GM15510 (cell line): ENCODE results near the gene ZNF428.

Experiments
- POLR2A ChIP-seq: IDR thresholded peaks from 3 replicates; pipeline ENCODE4 v1.6.1; 2011; ENCODE audit warnings: borderline replicate concordance; ENCODE audit not compliant: insufficient read length; ENCODE audit errors: extremely low read depth

ZNF428 gene

DNA sequence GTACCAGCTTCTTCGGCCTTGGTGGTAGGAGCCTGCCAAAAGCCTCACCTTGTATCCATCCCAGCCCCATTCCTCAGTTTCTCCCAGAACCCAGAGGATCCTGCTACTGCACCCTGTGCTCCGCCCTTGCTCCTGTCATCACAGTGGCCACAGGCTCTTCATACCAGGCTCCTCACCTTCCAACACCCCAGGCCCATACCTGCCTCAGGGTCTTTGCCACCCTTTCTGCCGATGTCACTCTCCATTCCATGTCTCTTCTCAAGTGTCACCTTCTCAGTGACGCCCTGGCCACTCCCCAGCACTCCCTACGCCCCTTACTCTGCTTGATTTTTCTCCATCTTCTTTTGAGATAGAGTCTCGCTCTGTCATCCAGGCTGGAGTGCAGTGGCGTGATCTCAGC is 9.6 kb downstream of the ZNF428 start:
- no peak for TF ChIP-seq POLR2A

DNA sequence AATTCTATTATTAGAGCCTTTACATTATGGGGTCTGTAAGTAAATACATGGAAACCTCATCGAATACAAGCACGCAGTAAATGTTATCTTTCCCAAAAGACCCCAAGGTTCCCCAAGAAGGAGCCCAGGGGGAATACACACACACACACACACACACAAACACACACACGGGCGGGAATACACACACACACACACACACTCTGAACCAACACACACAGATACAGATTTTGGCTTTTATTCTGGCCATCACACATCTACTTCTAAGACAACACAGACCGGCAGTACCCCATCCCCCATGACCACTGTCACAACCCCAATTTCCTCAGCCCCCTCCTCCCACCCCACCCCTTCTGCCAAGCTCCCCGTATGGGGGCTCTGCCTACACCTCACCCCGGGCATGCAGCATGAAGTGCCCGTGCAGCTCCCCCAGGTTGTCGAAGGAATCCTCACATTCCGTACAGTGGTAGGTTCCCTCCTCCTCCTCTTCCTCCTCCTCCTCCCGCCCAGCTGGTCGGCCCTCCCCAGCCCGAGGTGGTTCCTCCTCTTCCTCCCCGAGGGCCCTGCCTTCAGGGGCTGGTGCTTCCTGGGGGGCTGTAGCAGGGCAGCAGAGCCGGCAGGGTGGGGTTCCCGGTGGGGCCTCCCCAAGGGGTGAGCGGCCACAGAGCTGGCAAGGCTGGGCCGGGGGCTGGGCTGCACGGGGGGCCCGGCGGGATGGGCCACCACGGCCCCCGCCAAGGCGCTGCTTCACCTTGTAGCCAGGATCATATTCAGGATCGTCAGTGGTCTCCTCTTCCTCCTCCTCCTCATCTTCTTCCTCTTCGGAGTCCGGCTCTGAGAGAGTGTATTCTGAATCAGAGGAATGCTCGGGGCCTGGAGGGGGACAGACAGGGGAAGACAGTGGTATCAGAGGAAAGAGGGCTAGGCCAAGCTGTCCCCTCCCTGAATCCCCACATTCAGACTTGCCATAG is 11.9 kb downstream of the ZNF428 start:
- no peak for TF ChIP-seq POLR2A

DNA sequence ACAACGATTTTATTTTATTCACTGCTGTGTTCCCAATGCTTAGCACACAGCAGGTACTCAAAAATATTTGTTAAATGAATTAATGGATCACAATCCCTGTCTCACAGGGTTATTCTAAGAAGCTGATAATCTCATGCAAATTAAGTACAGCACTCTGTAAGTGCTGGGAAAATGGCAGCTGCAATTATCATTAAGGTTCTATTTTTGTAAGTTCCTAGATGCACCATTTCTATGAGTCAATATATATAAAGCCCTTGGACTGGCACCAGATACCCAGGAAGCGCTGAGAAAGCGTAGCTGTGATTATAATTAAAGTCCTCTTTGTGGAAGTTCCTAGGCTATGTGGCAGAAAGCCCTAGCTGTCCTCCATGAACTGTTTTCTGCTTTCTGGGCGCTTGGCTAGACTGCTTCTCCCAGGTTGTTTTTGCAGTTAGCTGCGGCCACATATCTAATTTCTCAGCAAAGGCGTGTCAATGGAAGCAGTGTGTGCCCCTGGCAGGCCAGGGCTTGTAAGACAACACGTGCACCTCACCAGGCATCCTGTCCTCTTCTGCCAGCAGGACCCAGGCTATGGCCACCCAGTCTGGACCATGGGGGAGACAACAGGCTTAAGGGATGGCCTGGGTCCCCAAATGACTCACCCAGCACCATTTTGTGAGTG is 12.7 kb downstream of the ZNF428 start:
- no peak for TF ChIP-seq POLR2A

DNA sequence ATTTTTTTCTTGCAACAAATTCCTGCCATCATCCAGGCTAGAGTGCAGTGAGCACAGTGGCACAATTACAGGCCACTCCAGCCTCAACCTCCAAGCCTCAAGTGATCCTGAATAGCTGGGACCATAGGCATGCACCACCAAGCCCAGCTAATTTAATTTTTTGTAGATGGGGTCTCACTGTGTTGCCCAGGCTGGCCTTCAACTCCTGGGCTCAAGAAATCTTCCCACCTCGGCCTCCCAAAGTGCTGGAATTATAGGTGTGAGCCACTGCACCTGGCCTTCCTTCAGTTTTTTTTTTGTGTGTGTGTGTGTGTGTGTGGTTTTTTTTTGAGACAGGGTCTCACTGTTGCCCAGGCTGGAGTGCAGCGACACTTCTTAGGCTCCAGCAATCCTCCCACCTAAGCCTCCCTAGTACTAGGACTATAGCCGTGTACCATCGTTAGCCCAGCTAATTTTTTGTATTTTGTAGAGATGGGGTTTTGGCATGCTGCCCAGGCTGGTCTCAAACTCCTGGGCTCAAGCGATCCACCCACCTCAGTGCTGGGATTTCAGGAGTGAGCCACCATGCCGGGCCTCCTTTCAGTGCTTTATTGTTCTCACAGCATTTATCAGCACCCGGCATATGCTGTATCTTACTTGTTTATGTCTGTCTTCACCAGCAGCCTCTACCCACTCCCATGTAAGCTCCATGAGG is 13.4 kb downstream of the ZNF428 start:
- no peak for TF ChIP-seq POLR2A

DNA sequence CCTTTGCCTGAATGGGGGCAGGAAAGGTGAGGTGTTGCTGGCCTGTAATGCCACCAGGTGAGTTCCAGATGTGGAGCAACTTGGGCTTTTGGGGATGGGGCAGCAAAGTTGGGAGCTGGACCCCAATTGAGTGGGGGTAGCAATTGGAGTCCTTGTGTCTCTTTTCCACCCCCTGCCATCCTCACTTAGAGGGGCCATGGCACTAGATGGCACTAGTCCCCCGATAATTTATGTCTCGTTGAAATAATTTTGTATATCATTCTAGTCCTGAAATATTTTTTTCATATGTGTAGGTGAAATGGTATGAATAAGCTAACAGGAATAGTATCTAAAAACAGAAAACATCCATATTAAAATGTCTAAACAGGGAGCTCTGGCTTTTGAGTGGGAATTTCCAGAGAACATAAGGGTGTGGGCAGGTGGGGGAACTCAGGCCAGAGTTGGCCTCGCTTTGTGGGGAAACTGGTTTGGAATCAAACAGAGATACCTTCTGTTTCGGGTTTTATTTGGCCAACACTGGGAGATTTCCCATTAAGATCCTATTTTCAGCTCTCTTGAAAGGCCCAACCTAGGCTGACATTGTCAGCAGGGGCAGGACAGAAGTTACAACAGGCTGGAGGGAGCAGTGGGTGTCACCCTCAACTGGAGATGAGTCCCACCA is 19.7 kb downstream of the ZNF428 start:
- no peak for TF ChIP-seq POLR2A

DNA sequence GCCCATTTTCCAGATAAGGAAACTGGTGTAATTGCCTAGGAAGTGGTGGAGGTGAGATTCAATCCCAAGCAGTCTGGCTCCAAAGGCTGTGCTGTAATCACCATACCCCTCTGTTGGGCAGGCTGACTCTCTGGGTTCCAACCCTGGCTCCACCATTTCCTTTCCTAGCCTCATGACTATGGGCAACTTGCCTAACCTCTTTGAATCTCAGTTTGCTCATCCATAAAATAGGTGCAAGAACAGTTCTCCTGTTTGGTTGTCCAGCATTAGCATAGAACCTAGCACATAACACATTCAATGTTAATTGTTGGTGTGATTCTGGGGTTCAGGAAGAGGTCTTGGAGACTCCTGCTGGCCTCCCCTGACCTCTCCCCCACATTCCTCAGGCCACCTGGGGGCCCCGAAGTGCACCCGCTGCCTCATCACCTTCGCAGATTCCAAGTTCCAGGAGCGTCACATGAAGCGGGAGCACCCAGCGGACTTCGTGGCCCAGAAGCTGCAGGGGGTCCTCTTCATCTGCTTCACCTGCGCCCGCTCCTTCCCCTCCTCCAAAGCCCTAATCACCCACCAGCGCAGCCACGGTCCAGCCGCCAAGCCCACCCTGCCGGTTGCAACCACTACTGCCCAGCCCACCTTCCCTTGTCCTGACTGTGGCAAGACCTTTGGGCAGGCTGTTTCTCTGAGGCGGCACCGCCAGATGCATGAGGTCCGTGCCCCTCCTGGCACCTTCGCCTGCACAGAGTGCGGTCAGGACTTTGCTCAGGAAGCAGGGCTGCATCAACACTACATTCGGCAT is 20.8 kb downstream of the ZNF428 start:
- no peak for TF ChIP-seq POLR2A

DNA sequence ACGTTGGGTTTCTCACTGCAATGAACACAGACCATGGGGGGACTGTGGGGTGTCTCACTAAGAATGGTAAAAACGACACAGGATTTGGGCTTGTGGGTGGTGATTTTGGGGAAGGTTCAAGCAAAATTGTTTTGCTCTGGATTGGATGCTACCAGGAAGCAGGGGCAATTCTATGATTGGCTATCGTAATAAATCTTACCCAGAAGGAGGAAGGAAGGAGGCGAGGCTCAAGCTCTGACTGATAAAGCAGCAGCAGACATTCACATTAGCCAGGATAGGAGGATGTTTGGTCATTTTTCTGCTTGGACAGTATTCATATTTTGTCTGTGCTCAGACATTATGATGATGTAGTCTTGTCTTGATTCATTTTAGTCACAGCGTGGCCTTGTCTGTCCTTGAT is 21.6 kb downstream of the ZNF428 start:
- TF ChIP-seq POLR2A = no peak

DNA sequence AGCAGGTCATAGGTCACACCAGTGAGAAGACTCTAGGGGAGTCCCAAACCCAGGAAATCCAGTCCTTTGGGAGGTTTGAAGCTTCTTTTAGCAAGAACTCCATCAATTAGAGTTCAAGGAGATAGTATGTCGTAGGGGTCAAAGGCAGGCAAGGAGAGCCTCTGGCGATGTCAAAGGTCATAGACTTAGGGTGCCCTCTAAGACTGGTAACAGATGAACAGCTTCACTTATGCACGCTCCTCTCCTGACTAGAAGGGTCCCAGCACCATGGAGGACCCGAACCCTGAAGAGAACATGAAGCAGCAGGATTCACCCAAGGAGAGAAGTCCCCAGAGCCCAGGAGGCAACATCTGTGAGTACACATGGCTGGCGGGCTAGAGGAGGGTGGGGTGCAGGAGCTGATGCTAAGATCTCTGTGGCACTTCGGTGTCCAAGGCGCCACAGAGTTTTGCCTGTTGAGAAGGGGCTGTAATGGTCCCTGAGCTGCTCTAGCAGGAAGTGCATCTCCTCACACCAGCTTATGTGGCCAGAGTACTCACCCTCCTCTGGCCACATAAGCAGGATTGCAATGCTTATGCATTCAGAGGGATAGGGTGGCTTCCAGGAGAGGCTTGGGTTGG is 22.5 kb downstream of the ZNF428 start:
- TF ChIP-seq POLR2A = no peak

DNA sequence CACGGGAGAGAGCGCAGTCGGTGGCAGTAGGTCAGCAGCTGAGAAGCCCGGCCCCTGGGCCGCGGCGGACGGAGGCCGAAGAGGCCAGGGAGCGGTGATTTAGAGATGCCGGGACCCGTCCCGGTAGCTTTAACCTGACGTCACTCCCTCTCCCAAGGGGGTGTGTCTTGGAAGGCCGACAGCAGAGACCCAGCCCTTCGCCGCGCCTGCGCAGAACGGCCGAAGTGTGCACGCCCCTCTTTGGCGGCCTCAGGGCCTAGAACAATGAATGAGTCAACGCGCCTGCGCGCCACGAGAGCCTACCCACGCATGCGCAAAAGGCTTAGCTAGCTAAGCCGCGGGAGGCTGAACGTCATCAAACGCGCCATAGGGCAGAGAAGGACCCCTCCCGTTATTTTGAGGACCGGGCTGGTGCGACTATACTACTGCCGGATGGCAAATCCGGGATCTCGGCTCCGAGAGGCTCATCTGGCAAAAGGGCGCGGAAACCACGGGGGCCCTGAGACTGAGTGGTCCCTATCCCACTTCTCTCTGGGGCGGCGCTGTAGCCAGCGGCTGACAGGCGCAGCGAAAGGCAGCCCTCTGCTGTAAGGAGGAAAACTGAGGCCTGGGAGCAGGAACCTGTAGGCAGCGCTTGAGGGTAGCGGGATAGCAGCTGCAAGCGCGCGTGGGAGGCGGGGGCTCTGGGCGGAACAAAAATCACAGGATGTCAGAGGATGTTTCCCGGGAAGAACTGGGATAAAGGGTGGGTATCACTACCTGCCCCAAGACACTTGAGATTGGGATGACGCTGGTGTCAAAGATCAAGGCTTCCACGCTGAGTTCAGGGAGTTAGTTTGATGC is 23.2 kb downstream of the ZNF428 start, which contains the start of the genes IRGQ and ZNF576:
TSS of gene IRGQ (minus strand) at position 136 of the 843 bp plus-strand sequence. CDS start 796 bp downstream, outside the sequence.
TSS of gene ZNF576 (plus strand) at position 597 of the 843 bp plus-strand sequence. CDS start 514 bp downstream, outside the sequence.
- peak; percentile 66 for TF ChIP-seq POLR2A

DNA sequence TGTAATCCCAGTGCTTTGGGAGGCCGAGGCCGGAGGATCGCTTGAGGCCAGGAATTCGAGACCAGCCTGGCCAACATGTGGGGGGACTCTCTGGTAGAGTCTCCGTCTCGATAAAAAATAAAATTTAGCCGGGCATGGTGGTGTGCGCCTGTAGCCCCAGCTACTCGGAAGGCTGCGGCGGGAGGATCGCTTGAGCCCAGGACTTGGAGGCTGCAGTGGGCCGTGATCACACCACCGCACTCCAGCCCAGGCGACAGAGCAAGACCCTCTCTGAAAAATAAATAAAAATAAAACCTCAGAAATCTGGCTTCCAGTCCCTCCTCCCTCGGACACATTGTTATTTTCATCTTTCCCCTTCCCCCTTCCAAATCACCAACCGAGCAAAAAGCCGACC is 23.8 kb downstream of the ZNF428 start:
- no peak for TF ChIP-seq POLR2A

DNA sequence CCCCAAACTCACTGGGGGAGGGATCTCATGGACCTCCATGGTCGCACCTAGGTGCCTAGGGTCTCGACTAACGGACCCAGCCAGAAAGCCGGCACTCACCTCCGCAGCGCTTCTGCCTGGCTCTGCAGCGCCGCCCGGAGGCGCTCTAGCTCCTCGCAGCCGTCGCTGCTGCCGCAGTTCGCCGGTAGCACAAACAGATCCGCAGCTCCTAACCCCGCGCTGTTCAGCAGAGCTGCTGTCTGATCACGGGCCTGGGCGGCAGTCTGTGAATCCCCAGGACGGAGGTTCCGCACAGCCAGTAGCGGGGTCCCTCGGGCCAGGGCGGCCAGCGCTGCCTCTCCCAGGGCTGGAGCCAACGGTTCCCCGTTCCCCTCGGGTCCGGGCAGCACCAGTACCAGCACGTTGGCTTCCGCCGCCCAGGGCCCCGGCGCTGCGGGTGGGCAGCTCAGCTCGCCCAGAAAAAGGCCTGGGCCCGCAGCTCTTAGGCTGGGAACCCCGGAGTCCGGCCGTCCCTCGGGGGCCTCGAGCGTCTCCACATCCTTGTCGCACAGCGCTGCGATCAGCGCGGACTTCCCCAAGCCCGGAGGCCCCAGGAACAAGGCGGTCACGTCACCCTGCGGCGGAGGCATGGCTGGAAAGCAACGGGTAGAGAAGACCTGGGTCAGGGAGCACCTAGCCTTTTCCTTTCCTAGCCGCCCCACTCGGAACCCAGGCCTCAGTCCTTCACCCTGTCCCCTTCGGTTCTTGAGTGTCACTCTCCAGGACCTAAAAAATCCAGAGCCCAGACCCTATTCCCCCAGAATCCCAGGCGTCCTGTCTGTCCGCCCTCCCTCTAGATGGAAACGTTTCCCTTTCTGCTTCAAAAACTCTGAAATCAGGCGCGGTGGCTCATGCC is 24.5 kb downstream of the ZNF428 start:
- TF ChIP-seq POLR2A = no peak
